Measurements from ENCODE around the gene RBMS1.
A peak's percentile ranks its signal among the peaks of the same experiment; 100 is the strongest.

RBMS1 gene

GRCh38 chr2:160347269-160347863, 146.2 kb downstream of the RBMS1 start:
- TF ChIP-seq EZH2phosphoT487 (IDR thresholded peaks at IDR 0.05; ENCODE audit: low read length) (no peak), EZH2 (optimal IDR thresholded peaks at IDR 0.05; ENCODE audit: low read depth, low read length) (no peak), CTCF (IDR thresholded peaks at IDR 0.05; ENCODE audit: low read length) (no peak)
- Histone ChIP-seq H4K20me1 (ENCODE audit: insufficient read depth, low read length) (no peaks in the 10 kb centered on the region), H3K9me2 (replicated peaks; ENCODE audit: insufficient read depth, low read length) (no peaks in the 10 kb centered on the region), H3K4me1 (ENCODE audit: low read length) (peaks cover 42% of the 10 kb centered on the region), H3K79me2 (ENCODE audit: low read length) (peaks cover 16% of the 10 kb centered on the region; the same call in 1 of the 2 replicates), H3K9me3 (replicated peaks; ENCODE audit: insufficient read depth, low read length) (no peaks in the 10 kb centered on the region), H3K36me3 (replicated peaks; ENCODE audit: insufficient read depth, low read length) (no peaks in the 10 kb centered on the region), H3K9ac (ENCODE audit: low read length) (no peak overlapping the region), H3F3A (ENCODE audit: insufficient read depth, low read length) (peaks cover 19% of the 10 kb centered on the region), H3K4me2 (ENCODE audit: low read depth, low read length) (0 out of 2 replicates have a peak overlapping the region, but pooled peaks have one; percentile 79), H3K27me3 (replicated peaks; ENCODE audit: insufficient read depth, low read length) (0 out of 2 replicates have a peak, but pooled peaks cover 7% of the 10 kb centered on the region), H3K27ac (ENCODE audit: low read length) (no peak overlapping the region), H3K4me3 (ENCODE audit: low read length) (no peak overlapping the region), H2AFZ (ENCODE audit: low read length) (no peak overlapping the region)
- no peak for DNase-seq

GRCh38 chr2:160345071-160345764, 148.4 kb downstream of the RBMS1 start:
- Histone ChIP-seq H3K79me2 (ENCODE audit: low read length) (peaks cover 24% of the 10 kb centered on the region; the same call in 1 of the 2 replicates), H3K4me3 (ENCODE audit: low read length) (peak overlapping the region; percentile 41), H3F3A (ENCODE audit: insufficient read depth, low read length) (peaks cover 19% of the 10 kb centered on the region), H3K9ac (ENCODE audit: low read length) (no peak overlapping the region; the same call in 1 of the 2 replicates), H3K9me3 (replicated peaks; ENCODE audit: insufficient read depth, low read length) (no peaks in the 10 kb centered on the region), H3K36me3 (replicated peaks; ENCODE audit: insufficient read depth, low read length) (no peaks in the 10 kb centered on the region), H2AFZ (ENCODE audit: low read length) (no peak overlapping the region), H3K9me2 (replicated peaks; ENCODE audit: insufficient read depth, low read length) (no peaks in the 10 kb centered on the region), H3K27ac (ENCODE audit: low read length) (peak overlapping the region; percentile 61; the same call in 1 of the 2 replicates), H4K20me1 (ENCODE audit: insufficient read depth, low read length) (no peaks in the 10 kb centered on the region), H3K4me2 (ENCODE audit: low read depth, low read length) (peak overlapping the region; percentile 79), H3K4me1 (ENCODE audit: low read length) (peaks cover 42% of the 10 kb centered on the region), H3K27me3 (replicated peaks; ENCODE audit: insufficient read depth, low read length) (0 out of 2 replicates have a peak, but pooled peaks cover 7% of the 10 kb centered on the region)
- DNase-seq = peak; percentile 65
- TF ChIP-seq CTCF (IDR thresholded peaks at IDR 0.05; ENCODE audit: low read length) (no peak), EZH2phosphoT487 (IDR thresholded peaks at IDR 0.05; ENCODE audit: low read length) (no peak), EZH2 (optimal IDR thresholded peaks at IDR 0.05; ENCODE audit: low read depth, low read length) (no peak)

- peaks cover 23% of the 10 kb centered on the region; the same call in 1 of the 2 replicates for H3K79me2 ChIP-seq (ENCODE audit: low read length)
- peaks cover 19% of the 10 kb centered on the region for H3F3A ChIP-seq (ENCODE audit: insufficient read depth, low read length)
- H3K27me3 ChIP-seq (replicated peaks; ENCODE audit: insufficient read depth, low read length) = 0 out of 2 replicates have a peak, but pooled peaks cover 7% of the 10 kb centered on the region
- peaks cover 42% of the 10 kb centered on the region for H3K4me1 ChIP-seq (ENCODE audit: low read length)
- TF ChIP-seq EZH2phosphoT487 (IDR thresholded peaks at IDR 0.05; ENCODE audit: low read length) (no peak), CTCF (IDR thresholded peaks at IDR 0.05; ENCODE audit: low read length) (no peak), EZH2 (optimal IDR thresholded peaks at IDR 0.05; ENCODE audit: low read depth, low read length) (no peak)
- H3K4me3 ChIP-seq (ENCODE audit: low read length) = no peak overlapping the region
- no peak overlapping the region for H3K4me2 ChIP-seq (ENCODE audit: low read depth, low read length)
- H3K36me3 ChIP-seq (replicated peaks; ENCODE audit: insufficient read depth, low read length) = no peaks in the 10 kb centered on the region
- no peaks in the 10 kb centered on the region for H3K9me2 ChIP-seq (replicated peaks; ENCODE audit: insufficient read depth, low read length)
- no peaks in the 10 kb centered on the region for H4K20me1 ChIP-seq (ENCODE audit: insufficient read depth, low read length)
- H2AFZ ChIP-seq (ENCODE audit: low read length) = no peak overlapping the region
- H3K9ac ChIP-seq (ENCODE audit: low read length) = no peak overlapping the region
- DNase-seq = no peak
- no peaks in the 10 kb centered on the region for H3K9me3 ChIP-seq (replicated peaks; ENCODE audit: insufficient read depth, low read length)
- H3K27ac ChIP-seq (ENCODE audit: low read length) = no peak overlapping the region
Measured at GRCh38 chr2:160343404-160343803, 150.2 kb downstream of the RBMS1 start.

All from MM.1S (cell line).